22Rv1 (cell line): ENCODE measurements around the gene CYTL1.
A peak's percentile ranks its signal among the peaks of the same experiment; 100 is the strongest.

Source experiments
- H3K27ac ChIP-seq: fragments of 450-650 bp; 2 replicates; pipeline ENCODE4 v1.5.1; 2017
- ZFX ChIP-seq: fragments of 450-650 bp; IDR thresholded peaks from 2 replicates; pipeline ENCODE4 v1.6.1; 2017; ENCODE audit warnings: antibody characterized with exemption, borderline replicate concordance
- TF ChIP-seq, protein P1 (sequence below): fragments of 450-650 bp; IDR thresholded peaks from 2 replicates; pipeline ENCODE4 v1.5.1; 2017; ENCODE audit warnings: mild to moderate bottlenecking

Gene CYTL1

DNA sequence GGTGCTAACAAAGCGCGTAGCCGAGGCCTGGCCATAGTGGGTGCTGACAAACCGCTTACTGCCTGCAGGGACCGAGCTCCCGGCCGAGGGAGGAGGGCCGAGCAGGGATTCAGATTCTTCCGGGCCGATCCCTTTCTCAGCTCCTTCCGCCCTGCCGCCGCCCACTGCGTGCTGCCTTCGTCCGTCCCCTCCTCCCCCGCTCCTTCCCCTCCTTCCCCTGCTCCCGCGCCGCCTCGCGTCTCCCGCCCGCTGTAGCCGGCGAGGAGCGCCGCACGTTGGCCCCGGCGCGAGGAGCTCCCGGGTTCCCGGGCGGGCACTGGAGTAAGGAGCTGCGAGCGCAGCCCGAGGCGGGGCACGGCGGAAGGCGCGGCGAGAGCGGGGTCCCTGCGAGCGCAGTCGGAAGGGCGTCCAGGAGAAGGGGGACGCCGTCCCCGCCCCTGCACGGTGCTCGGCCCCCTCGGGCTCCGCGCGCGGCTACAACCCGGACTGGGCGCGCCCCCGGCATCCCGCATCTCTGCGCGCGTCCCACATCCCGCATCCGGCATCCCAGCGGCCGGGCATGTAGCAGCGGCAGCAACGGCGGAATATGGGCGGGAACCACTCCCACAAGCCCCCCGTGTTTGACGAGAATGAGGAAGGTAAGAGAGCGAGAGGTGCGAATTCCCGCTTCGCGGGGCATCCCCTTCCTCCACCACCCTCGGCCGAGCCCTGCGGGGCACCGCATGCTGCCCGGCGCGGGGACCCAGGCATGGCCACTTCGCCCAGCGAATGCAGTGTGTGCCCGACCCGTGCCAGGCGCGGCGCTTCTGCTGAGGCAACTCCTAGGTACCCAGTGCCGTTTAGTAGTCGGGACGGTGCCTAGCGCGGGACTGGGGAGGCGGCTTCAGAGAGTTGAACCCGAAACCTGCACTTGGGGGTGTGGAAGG is 32.3 kb upstream of the CYTL1 start, which contains the start of gene STK32B:
STK32B (plus strand) TSS at position 203 of the 926 bp plus-strand sequence.
- TF ChIP-seq ZFX: no peak
- TF ChIP-seq, protein P1, sequence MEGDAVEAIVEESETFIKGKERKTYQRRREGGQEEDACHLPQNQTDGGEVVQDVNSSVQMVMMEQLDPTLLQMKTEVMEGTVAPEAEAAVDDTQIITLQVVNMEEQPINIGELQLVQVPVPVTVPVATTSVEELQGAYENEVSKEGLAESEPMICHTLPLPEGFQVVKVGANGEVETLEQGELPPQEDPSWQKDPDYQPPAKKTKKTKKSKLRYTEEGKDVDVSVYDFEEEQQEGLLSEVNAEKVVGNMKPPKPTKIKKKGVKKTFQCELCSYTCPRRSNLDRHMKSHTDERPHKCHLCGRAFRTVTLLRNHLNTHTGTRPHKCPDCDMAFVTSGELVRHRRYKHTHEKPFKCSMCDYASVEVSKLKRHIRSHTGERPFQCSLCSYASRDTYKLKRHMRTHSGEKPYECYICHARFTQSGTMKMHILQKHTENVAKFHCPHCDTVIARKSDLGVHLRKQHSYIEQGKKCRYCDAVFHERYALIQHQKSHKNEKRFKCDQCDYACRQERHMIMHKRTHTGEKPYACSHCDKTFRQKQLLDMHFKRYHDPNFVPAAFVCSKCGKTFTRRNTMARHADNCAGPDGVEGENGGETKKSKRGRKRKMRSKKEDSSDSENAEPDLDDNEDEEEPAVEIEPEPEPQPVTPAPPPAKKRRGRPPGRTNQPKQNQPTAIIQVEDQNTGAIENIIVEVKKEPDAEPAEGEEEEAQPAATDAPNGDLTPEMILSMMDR: no peak
- H3K27ac ChIP-seq: no peak within 1 kb of the TSS

DNA sequence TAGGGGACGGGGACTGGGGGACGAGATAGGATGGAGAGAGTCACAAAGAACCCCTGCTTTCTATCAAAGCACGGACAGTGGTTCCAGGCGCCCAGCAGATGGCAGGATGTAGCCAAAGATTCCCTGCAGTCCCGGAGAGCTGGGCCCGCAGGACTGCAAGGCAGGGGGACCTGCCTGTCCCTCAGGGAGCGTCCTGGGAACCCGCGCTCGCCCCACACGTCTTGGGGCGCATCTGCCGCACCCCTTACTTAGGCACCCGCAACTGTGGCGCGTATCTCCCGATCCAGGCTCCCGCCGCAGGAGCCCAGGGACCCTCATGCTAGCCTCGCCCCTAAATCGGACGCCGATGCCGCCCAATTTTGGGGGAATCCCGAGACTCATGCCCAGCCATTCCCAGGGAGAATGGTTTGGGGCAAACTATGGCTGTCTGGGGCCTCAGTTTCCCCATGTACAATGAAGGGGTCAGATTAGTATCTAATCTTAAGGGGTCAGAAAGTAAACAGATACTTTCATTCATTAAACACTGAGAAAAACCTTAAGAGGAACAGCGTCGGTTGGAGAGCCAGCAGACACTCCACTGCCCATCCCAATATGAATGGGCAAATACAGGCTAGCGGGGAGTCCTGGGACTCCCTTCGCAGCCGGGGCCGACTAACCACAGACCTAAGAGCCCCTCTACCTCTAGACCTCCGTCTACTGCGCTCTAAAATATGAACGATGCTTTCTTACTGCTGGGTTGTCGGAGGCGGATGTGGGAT is 31.4 kb upstream of the CYTL1 start:
- TF ChIP-seq ZFX: no peak
- TF ChIP-seq, protein P1: peak; percentile 80
- no peak overlapping the region for H3K27ac ChIP-seq

DNA sequence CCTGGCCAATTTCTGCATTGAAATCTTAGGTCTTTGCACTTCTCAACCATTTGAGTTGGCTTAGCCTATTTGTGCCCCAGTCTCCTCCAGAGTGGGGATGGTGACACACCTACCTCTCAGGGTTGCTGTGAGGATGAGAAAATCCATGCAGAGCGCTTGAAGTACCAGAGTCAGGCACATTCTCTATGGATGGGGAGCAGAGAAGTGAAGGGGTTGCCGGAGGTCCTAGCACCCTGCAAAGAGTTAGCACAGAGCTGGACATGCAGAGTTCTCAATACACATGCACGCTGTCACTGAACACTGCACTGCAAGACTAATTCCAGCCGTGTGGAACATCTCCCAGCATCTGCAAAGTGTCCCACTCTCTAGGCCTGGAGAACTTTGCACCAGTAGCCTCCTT is 29.5 kb upstream of the CYTL1 start:
- TF ChIP-seq ZFX: no peak
- TF ChIP-seq, protein P1: no peak

DNA sequence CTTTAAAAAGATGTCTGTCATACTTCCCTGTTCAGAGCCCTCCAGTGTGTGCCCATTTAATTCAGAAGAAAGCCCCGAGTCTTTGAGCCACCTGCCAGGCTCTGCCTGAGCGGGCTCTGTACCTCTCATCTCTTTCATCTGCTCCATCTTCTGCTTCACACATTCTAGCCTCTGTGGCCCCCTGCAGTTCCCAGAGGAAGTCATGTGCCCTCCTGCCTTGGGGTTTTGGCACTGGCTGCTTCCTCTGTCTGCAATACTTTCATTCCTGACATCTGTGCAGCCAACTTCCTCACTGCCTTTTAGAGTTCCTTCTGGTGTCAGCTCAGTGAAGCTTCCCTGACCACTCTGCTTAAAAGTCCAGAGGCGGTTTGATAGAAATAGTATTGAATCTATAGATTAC is 25.8 kb upstream of the CYTL1 start:
- H3K27ac ChIP-seq: no peak overlapping the region
- TF ChIP-seq, protein P1: no peak
- no peak for TF ChIP-seq ZFX

More for the DNA sequence above, 29.5 kb upstream of the CYTL1 start:
- H3K27ac ChIP-seq: no peak overlapping the region

DNA sequence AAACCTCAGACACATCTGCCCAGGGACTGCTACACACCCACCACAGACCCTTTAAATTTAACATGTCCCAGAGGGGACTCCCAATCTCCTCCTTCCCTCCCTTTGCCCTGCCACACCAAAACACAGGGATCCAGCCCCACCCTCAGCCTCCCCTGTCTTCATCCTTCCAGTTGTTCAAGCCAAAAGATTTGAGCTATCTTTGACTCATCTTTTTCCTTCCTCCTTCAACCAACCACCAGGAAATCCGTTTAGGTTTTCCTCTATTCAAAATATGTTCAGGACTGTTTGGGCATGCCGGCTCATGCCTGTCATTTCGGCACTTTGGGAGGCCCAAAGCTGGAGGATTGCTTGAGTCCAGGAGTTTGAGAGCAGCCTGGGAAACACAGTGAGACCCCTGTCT is 25.1 kb upstream of the CYTL1 start:
- TF ChIP-seq, protein P1: no peak
- no peak for TF ChIP-seq ZFX
- H3K27ac ChIP-seq: no peak overlapping the region

DNA sequence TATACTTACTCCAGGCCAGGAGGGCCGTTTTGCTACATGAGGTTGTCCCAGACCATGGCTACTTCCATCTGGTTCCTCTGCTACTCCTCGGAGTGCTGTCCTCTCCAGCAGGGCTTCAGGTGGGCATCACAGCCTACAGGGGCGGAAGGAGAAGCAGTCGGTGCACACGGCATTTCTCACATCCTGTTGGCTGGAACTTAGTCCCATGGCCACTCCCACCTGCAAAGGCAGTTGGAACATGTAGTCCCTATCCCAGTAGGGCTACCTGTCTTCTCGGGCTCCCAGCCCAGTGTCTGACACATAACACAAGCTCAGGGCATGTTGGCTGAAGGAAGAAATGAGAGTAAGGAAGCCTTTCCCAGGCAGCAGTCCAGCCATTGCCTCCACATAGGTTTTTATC is 24.3 kb upstream of the CYTL1 start:
- TF ChIP-seq, protein P1: no peak
- TF ChIP-seq ZFX: no peak
- H3K27ac ChIP-seq: no peak overlapping the region

DNA sequence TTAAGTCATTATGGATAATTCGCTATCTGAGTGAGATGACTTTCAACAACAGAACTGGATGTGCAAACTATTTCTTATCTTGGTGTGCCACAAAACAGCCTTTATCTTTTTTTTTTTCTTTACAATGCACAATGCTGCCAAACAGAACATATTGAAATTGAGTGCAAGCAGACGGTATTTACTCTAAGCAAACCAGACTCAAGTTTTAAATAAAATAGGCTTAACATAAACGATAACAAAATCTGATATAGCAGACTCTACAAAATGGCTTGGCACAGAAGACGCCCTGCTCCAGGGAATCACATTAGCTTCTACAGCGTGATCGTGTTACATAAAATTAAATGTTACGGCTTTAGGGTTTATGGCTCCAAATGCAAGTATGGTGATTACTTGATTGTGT is 22.4 kb upstream of the CYTL1 start:
- H3K27ac ChIP-seq: no peak overlapping the region
- TF ChIP-seq ZFX: no peak
- TF ChIP-seq, protein P1: no peak
